GM12878 (cell line): ENCODE results near the gene CDK11B. TPM values are rescaled to one million over a fixed set of nuclear protein-coding genes. Genes with fewer than 3 reads are reported as not detected.

Source experiments
- ASH2L ChIP-seq: fragments of 300-600, 200-600 bp; sonication (generic); IDR thresholded peaks from 2 replicates; pipeline ENCODE4 v1.6.1; 2017; ENCODE audit warnings: low read depth, mild to moderate bottlenecking, borderline replicate concordance
- ATF7 ChIP-seq: fragments of 450-650 bp; IDR thresholded peaks from 2 replicates; pipeline ENCODE4 v1.6.1; 2016; ENCODE audit warnings: low read depth, mild to moderate bottlenecking
- CBX5 ChIP-seq: sonication (generic); IDR thresholded peaks from 2 replicates; pipeline ENCODE4 v1.6.1; 2016; ENCODE audit warnings: low read depth, moderate library complexity, mild to moderate bottlenecking, inconsistent platforms
- ETV6 ChIP-seq, 2 experiments: fragments of 450-650 bp in 1 of 2; IDR thresholded peaks in 1 of 2; conservative IDR thresholded peaks in 1 of 2; 2 replicates each; pipeline ENCODE4 v1.6.1; 2014; ENCODE audit warnings: antibody characterized with exemption in 1 of 2, borderline replicate concordance in 1 of 2, low read depth in 1 of 2, mild to moderate bottlenecking in 1 of 2, moderate library complexity in 1 of 2
- FOS ChIP-seq: IDR thresholded peaks from 3 replicates; pipeline ENCODE4 v1.6.1; 2011; ENCODE audit warnings: borderline replicate concordance; ENCODE audit not compliant: insufficient read length; ENCODE audit errors: extremely low read depth
- FOXM1 ChIP-seq: IDR thresholded peaks from 2 replicates; pipeline ENCODE4 v1.6.1; 2012; ENCODE audit warnings: low read depth, mild to moderate bottlenecking, inconsistent platforms, low read length, moderate library complexity
- HCFC1 ChIP-seq: fragments of 150-350 bp; IDR thresholded peaks from 2 replicates; pipeline ENCODE4 v1.6.1; 2014; ENCODE audit warnings: low read length
- IKZF2 ChIP-seq, 2 experiments: fragments of 450-650 bp; IDR thresholded peaks; 2 replicates each; pipeline ENCODE4 v1.6.1; 2017; ENCODE audit warnings: mild to moderate bottlenecking in 2 of 2, moderate library complexity in 2 of 2
- KAT2A ChIP-seq: conservative IDR thresholded peaks from 2 replicates; pipeline ENCODE4 v1.6.1; 2011; ENCODE audit warnings: low read depth, low read length; ENCODE audit not compliant: control insufficient read depth
- KDM1A ChIP-seq: fragments of 200-600 bp; sonication (generic); IDR thresholded peaks from 2 replicates; pipeline ENCODE4 v1.6.1; 2016; ENCODE audit warnings: borderline replicate concordance
- NBN ChIP-seq: fragments of 450-650 bp; IDR thresholded peaks from 2 replicates; pipeline ENCODE4 v1.6.1; 2016
- NFIC ChIP-seq: IDR thresholded peaks from 2 replicates; pipeline ENCODE4 v1.6.1; 2012; ENCODE audit warnings: low read depth, mild to moderate bottlenecking, inconsistent platforms, low read length, moderate library complexity
- POLR2A ChIP-seq: IDR thresholded peaks from 2 replicates; pipeline ENCODE4 v1.6.1; 2011; ENCODE audit warnings: low read depth, mild to moderate bottlenecking, low read length
- RCOR1 ChIP-seq: conservative IDR thresholded peaks from 2 replicates; pipeline ENCODE4 v1.6.1; 2012; ENCODE audit warnings: low read depth, low read length, improper control_type of control experiment
- TARDBP ChIP-seq: IDR thresholded peaks from 2 replicates; pipeline ENCODE4 v1.6.1; 2016; ENCODE audit warnings: borderline replicate concordance
- TBL1XR1 ChIP-seq: IDR thresholded peaks from 2 replicates; pipeline ENCODE4 v1.6.1; 2012; ENCODE audit warnings: low read depth, low read length, improper control_type of control experiment
- ZNF207 ChIP-seq: fragments of 450-650 bp; IDR thresholded peaks from 2 replicates; pipeline ENCODE4 v1.6.1; 2014; ENCODE audit warnings: antibody characterized with exemption, mild to moderate bottlenecking, borderline replicate concordance
- ZSCAN29 ChIP-seq: fragments of 450-650 bp; IDR thresholded peaks from 2 replicates; pipeline ENCODE4 v1.6.1; 2017; ENCODE audit warnings: mild to moderate bottlenecking, moderate library complexity
- polyA plus RNA-seq, 11 experiments: library from polyadenylated mRNA; depleted of rRNA in 4 of 11; unstranded in 6 of 11; stranded (reverse) in 5 of 11; fragments of >200 nt; fragmentation: Nextera tagmentation in 4 of 11; fragmentation: Illumina TruSeq in 1 of 11; extraction: Ambion mirVana in 4 of 11; extraction: Trizol in 1 of 11; gene quantifications; 1 replicate in 1 of 11; 2 replicates in 10 of 11; pipeline versions ENCODE4 v1.2.1 to v1.2.3, GENCODE V29; 2011 to 2016; ENCODE audit warnings: inconsistent platforms in 2 of 11, missing spikeins in 2 of 11, low read depth in 1 of 11
- total RNA-seq, 4 experiments: library from RNA; depleted of rRNA in 3 of 4; stranded (reverse); fragments of >200 nt in 3 of 4; fragmentation: Illumina TruSeq in 1 of 4; extraction: Trizol in 1 of 4; gene quantifications; 2 replicates each; pipeline versions ENCODE4 v1.2.1 to v1.2.3, GENCODE V29; 2013 to 2021
- TF ChIP-seq, protein P1 (sequence below): fragments of 450-650 bp; IDR thresholded peaks from 2 replicates; pipeline ENCODE4 v1.6.1; 2017; ENCODE audit warnings: mild to moderate bottlenecking, low read depth, inconsistent platforms; ENCODE audit not compliant: poor library complexity, severe bottlenecking
- TF ChIP-seq, protein P2 (sequence below): fragments of 450-650 bp; IDR thresholded peaks from 2 replicates; pipeline ENCODE4 v1.6.1; 2016; ENCODE audit warnings: mild to moderate bottlenecking
- TF ChIP-seq, protein P3 (sequence below): IDR thresholded peaks from 2 replicates; pipeline ENCODE4 v1.6.1; 2011; ENCODE audit warnings: borderline replicate concordance, low read depth, mild to moderate bottlenecking, moderate library complexity, mixed read lengths, low read length; ENCODE audit not compliant: insufficient read depth; ENCODE audit errors: extremely low read length
- TF ChIP-seq, protein P4 (sequence below): IDR thresholded peaks from 2 replicates; pipeline ENCODE4 v1.6.1; 2012; ENCODE audit warnings: mild to moderate bottlenecking, low read depth, low read length

The CDK11B gene
- total and polyA plus RNA-seq, 10 of the 15 experiments (the other 5 are each of a cell fraction or from before 2014, with no cell fraction given): 3.2 to 30.9 (median 18.0) TPM

DNA sequence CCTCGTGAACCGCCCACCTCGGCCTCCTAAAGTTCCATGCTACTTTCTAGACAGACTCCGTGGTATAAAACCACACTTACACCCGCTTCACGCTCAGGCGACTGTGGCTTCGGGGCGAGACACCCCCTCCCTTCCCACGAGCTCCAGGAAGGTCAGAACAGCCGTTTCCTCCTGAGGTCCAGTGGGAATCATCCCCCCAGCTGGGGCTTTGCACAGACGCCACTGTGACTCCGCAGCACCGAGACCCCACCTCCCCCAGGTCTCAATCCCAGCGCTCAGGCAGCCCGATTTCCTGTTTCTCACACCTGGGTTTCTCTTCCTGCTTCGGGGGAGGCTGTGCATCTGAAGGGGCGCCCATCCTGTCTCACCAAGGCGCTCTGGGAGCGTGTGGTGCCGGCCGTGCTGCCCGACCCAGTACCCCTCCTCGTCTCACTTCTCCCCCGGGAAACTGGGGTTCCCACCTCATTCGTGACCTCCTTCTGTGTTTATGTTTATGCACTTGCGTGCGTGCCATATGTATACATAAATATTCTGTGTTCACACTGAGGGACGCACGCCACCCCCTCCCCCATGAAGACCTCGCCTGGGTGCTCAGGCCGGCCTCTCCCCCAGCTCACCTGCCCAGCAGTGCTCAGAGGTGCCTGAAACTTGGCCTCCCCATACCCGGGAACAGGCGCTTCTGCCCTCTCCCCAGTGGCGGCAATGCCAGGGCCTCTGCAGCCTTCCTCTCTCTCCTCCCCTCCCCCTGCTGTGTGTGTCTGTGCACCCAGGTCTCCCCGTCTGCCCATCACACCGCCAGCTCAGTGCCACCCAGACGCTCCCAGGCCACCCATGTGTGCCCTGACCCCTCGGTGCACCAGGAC, 19.1 kb upstream of the CDK11B start (continued):
- TF ChIP-seq, protein P1, sequence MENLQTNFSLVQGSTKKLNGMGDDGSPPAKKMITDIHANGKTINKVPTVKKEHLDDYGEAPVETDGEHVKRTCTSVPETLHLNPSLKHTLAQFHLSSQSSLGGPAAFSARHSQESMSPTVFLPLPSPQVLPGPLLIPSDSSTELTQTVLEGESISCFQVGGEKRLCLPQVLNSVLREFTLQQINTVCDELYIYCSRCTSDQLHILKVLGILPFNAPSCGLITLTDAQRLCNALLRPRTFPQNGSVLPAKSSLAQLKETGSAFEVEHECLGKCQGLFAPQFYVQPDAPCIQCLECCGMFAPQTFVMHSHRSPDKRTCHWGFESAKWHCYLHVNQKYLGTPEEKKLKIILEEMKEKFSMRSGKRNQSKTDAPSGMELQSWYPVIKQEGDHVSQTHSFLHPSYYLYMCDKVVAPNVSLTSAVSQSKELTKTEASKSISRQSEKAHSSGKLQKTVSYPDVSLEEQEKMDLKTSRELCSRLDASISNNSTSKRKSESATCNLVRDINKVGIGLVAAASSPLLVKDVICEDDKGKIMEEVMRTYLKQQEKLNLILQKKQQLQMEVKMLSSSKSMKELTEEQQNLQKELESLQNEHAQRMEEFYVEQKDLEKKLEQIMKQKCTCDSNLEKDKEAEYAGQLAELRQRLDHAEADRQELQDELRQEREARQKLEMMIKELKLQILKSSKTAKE: peak; percentile 94
- TF ChIP-seq ZNF207: no peak
- peak; percentile 92 for TF ChIP-seq NBN
- TF ChIP-seq, protein P2, sequence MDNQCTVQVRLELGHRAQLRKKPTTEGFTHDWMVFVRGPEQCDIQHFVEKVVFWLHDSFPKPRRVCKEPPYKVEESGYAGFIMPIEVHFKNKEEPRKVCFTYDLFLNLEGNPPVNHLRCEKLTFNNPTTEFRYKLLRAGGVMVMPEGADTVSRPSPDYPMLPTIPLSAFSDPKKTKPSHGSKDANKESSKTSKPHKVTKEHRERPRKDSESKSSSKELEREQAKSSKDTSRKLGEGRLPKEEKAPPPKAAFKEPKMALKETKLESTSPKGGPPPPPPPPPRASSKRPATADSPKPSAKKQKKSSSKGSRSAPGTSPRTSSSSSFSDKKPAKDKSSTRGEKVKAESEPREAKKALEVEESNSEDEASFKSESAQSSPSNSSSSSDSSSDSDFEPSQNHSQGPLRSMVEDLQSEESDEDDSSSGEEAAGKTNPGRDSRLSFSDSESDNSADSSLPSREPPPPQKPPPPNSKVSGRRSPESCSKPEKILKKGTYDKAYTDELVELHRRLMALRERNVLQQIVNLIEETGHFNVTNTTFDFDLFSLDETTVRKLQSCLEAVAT: peak; percentile 90
- TF ChIP-seq, protein P3, sequence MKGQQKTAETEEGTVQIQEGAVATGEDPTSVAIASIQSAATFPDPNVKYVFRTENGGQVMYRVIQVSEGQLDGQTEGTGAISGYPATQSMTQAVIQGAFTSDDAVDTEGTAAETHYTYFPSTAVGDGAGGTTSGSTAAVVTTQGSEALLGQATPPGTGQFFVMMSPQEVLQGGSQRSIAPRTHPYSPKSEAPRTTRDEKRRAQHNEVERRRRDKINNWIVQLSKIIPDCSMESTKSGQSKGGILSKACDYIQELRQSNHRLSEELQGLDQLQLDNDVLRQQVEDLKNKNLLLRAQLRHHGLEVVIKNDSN: no peak
- TF ChIP-seq ZSCAN29: no peak
- no peak for TF ChIP-seq TARDBP
- TF ChIP-seq NFIC: peak; percentile 78
- TF ChIP-seq, protein P4, sequence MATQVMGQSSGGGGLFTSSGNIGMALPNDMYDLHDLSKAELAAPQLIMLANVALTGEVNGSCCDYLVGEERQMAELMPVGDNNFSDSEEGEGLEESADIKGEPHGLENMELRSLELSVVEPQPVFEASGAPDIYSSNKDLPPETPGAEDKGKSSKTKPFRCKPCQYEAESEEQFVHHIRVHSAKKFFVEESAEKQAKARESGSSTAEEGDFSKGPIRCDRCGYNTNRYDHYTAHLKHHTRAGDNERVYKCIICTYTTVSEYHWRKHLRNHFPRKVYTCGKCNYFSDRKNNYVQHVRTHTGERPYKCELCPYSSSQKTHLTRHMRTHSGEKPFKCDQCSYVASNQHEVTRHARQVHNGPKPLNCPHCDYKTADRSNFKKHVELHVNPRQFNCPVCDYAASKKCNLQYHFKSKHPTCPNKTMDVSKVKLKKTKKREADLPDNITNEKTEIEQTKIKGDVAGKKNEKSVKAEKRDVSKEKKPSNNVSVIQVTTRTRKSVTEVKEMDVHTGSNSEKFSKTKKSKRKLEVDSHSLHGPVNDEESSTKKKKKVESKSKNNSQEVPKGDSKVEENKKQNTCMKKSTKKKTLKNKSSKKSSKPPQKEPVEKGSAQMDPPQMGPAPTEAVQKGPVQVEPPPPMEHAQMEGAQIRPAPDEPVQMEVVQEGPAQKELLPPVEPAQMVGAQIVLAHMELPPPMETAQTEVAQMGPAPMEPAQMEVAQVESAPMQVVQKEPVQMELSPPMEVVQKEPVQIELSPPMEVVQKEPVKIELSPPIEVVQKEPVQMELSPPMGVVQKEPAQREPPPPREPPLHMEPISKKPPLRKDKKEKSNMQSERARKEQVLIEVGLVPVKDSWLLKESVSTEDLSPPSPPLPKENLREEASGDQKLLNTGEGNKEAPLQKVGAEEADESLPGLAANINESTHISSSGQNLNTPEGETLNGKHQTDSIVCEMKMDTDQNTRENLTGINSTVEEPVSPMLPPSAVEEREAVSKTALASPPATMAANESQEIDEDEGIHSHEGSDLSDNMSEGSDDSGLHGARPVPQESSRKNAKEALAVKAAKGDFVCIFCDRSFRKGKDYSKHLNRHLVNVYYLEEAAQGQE: no peak
- peak; percentile 60; the same call in 1 of the 2 replicates for TF ChIP-seq ATF7
- peak in 1 of 2 experiments; percentile 27; a peak in 1 of 4 replicates for TF ChIP-seq ETV6 (conservative IDR thresholded peaks at IDR 0.05 in 1 of 2, IDR thresholded peaks at IDR 0.05 in 1 of 2; ENCODE audit: borderline replicate concordance in 1 of 2, low read depth in 1 of 2)
- TF ChIP-seq KDM1A: no peak
- TF ChIP-seq HCFC1: 0 out of 2 replicates have a peak, but pooled peaks have one; percentile 8
- TF ChIP-seq CBX5: no peak
- TF ChIP-seq POLR2A: peak; percentile 63
- TF ChIP-seq TBL1XR1: no peak
- peak; percentile 53 for TF ChIP-seq FOXM1
- TF ChIP-seq IKZF2 (IDR thresholded peaks at IDR 0.05): peak; percentile 98
- TF ChIP-seq FOS: no peak
- 0 out of 2 replicates have a peak, but pooled peaks have one; percentile 59 for TF ChIP-seq ASH2L
- TF ChIP-seq RCOR1: no peak
- TF ChIP-seq KAT2A: no peak
